SH-SY5Y (cell line): Measurements from ENCODE around the gene GIMAP8.

ENCODE experiments used
- GATA2 ChIP-seq: IDR thresholded peaks from 2 replicates; pipeline ENCODE4 v1.6.1; 2011; ENCODE audit warnings: mild to moderate bottlenecking, low read depth, low read length
- GATA3 ChIP-seq: IDR thresholded peaks from 2 replicates; pipeline ENCODE4 v1.6.1; 2011; ENCODE audit warnings: low read depth, mild to moderate bottlenecking, low read length, moderate library complexity

DNA sequence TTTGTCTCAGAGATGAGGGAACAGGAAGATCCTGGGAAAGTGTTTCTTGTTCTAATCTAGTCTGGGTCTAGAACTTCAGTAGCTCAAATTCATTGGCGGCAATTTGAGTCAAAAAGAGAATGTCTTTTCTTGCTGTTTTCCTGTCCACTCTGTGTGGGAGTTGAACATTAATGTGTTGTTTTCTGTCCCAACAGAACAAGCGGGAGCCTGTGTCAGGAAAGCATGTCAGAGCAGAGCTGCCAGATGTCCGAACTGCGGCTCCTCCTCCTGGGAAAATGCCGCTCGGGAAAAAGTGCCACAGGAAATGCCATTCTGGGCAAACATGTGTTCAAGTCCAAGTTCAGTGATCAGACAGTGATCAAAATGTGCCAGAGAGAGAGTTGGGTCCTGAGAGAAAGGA, 16.0 kb downstream of the GIMAP8 start:
- no peak for TF ChIP-seq GATA2
- no peak for TF ChIP-seq GATA3
